ENCODE results near the gene HYAL3. TPM values are rescaled to one million over a fixed set of nuclear protein-coding genes. Genes with fewer than 3 reads are reported as not detected.
A peak's percentile ranks its signal among the peaks of the same experiment; 100 is the strongest.

The HYAL3 gene
- total RNA-seq, 1 donor from 2014 or later = not detected

DNA sequence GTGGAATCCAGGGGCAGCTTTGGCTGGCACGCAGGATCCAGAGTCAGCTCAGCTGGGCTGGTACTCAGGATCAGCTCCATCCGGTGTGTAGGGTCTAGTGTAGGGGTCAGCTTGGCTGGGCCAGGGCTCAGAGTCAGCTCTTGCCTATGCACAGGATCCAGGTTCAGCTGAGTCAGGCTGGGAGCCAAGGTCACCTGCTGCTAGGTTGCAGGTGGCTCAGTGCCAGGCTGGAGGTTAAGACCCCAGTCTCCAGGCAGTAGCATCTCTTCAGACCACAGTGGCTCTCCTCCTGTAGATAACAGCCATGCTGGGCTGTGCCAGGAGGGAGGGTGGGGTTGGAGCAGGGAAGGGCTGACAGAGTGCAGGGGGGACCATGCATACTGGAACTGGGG lies 1.8 kb downstream of the HYAL3 start:
- no peak for DNase-seq (ENCODE audit: low spot score in 2 of 2)
- TF ChIP-seq, protein P1, sequence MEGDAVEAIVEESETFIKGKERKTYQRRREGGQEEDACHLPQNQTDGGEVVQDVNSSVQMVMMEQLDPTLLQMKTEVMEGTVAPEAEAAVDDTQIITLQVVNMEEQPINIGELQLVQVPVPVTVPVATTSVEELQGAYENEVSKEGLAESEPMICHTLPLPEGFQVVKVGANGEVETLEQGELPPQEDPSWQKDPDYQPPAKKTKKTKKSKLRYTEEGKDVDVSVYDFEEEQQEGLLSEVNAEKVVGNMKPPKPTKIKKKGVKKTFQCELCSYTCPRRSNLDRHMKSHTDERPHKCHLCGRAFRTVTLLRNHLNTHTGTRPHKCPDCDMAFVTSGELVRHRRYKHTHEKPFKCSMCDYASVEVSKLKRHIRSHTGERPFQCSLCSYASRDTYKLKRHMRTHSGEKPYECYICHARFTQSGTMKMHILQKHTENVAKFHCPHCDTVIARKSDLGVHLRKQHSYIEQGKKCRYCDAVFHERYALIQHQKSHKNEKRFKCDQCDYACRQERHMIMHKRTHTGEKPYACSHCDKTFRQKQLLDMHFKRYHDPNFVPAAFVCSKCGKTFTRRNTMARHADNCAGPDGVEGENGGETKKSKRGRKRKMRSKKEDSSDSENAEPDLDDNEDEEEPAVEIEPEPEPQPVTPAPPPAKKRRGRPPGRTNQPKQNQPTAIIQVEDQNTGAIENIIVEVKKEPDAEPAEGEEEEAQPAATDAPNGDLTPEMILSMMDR (IDR thresholded peaks at IDR 0.05) = no peak
- peaks cover 13 to 29% of the 10 kb centered on the region in 2 donors for H3K4me1 ChIP-seq
- intact Hi-C loops (cut with DNase I) = no loop called here
- peak overlapping the region in 1 of 2 donors; percentile 91 for H3K27ac ChIP-seq
- H3K4me3 ChIP-seq = no peak overlapping the region
- H3K27me3 ChIP-seq = no peaks in the 10 kb centered on the region
- H3K9me3 ChIP-seq = no peaks in the 10 kb centered on the region
- peaks cover 0 to 10% of the 10 kb centered on the region in 2 donors for H3K36me3 ChIP-seq

DNA sequence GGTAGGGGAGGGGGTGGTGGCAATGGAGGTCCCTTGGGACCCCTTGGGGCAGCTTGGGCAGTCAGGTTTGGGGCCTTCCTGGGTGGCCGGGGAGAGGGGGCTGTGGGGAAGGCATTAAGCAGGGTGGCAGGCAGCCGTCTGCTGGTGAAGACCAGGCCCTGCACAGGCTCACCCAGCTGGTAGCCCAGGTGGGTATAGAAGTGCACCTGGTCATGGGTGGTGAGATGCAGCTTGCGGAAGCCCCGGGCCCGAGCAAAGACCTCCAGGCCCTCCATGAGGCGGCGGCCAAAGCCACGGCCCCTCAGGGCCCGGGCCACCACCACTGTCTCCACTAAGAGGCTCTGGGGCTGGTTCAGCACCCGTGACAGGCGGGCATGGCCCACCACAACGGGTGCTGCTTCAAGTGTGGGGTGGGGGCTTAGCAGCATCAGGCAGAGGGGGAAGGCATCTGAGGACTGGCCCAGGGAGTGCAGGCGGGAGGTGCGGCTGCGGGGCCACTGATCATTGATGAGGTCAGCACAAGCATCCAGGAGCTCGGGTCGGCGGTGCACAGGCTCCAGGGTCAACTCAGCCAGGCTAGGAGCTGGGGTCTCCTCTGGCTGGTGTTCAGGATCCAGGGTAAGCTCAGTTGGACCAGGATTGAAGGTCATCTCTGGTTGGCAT lies 2.4 kb downstream of the HYAL3 start:
- H3K4me3 ChIP-seq = no peak overlapping the region
- H3K27me3 ChIP-seq = no peaks in the 10 kb centered on the region
- no peak overlapping the region for H3K27ac ChIP-seq
- no peaks in the 10 kb centered on the region for H3K9me3 ChIP-seq
- no peak for DNase-seq (ENCODE audit: low spot score in 2 of 2)
- peaks cover 13 to 29% of the 10 kb centered on the region in 2 donors for H3K4me1 ChIP-seq
- intact Hi-C loops (cut with DNase I) = no loop called here
- H3K36me3 ChIP-seq = peaks cover 0 to 10% of the 10 kb centered on the region in 2 donors
- TF ChIP-seq, protein P1 (IDR thresholded peaks at IDR 0.05) = no peak

DNA sequence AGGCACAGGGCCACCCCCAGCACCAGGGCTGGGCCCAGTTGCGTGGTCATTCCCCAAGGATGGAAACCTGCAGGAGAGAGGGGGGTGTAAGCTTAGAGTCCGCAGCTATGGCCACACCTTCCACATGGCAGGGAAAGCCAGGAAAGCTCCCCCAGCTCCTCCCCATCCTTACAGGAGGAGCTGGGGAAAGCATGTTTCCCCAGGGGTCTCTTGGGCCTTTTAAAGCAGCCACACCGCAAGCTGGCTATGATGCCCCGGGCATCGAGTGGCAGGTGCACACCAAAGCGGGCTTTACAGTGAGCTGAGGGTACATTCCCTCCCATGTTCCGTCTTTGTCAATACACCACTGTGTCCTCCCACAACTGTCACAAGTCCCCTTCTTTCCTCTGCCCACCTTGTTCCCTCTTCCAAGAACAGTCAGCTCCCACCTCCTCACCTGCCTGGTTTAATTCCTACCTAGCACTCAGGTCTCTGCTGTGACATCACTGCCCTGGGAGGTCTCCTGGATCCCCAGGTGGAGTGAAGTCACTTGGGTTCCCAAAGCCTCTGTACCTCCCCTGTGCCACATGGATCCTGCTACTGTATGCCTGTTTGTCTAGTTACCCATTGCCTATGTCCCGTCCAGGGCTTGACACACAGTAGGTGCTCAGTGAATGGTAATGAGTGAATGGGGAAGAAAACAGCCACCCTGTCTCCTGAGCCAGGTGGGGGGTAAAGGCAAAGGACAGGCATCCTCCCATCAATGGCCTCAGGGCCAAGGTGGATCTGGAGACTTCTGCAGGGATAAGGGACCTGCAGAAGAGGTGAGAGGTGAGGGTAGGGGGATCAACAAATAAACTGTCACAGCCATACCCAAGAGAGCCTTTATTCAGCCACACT lies 3.4 kb downstream of the HYAL3 start:
- Histone ChIP-seq H3K4me1 (peaks cover 13 to 35% of the 10 kb centered on the region in 2 donors), H3K9me3 (no peaks in the 10 kb centered on the region), H3K27ac (no peak overlapping the region), H3K27me3 (no peaks in the 10 kb centered on the region), H3K4me3 (no peak overlapping the region), H3K36me3 (peaks cover 0 to 10% of the 10 kb centered on the region in 2 donors)
- DNase-seq (ENCODE audit: low spot score in 2 of 2) = no peak
- intact Hi-C loops (cut with DNase I) = no loop called here
- TF ChIP-seq, protein P1 (IDR thresholded peaks at IDR 0.05) = no peak

DNA sequence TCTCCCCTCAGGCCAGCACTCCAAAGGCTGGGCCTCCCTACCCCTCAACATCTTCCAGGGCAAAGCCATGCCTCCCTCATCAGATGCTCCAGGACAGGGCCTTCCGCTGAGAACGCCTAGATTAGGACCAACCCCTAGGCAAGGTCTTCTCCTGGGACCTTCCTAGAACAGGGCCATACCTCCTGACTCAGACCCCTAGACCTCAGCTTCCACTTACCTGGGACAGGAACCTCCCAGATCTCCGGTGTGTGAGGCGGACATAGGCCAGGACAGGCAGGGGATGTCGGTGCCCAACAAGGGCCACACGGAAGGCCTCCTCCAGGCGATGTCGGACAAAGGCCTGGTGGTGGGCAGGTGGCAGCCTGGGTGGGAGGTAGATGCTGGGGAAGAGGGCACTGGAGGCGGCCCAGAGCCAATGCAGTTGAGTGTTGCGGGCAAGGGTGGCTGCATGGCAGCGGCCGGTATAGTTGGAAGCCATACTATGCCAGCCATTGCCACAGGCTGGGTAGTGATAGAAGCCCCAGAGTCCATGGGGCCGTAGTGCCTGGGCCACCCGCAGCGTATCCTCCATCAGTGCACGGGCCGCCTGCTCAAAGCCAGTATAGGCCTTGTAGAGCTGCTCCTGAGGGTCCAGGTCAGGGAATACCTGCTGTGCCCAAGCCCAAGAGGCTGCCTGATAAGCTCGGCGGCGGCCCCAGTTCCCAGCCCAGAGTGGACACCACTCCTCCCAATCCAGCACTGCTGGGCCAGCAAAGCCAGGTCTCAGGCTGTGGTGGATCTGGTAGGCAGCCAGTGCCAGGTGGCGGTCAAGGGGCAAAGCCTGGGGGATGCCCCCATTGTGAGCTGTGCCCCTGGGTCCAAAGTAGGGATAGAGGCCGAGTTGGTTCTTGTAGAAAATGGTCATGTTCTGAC lies 4.5 kb downstream of the HYAL3 start:
- H3K4me1 ChIP-seq = peaks cover 6 to 32% of the 10 kb centered on the region in 2 donors
- H3K4me3 ChIP-seq = no peak overlapping the region

DNA sequence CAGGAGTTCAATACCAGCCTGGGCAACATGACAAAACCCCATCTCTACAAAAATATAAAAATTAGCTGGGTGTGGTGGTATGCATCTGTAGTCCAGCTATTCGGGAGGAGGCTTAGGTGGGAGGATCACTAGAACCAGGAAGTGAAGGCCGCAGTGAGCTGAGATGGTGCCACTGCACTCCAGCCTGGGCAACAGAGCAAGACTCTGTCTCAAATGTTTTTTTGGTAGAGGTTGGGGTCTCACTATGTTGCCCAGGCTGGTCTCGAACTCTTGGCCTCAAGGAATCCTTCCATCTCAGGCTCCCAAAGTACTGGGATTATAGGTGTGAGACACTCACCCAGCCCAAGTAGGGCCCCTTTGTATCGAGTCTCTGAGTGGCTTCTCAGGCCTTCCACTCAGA lies 5.1 kb downstream of the HYAL3 start:
- intact Hi-C loops (cut with DNase I) = no loop called here
- Histone ChIP-seq H3K27ac (peak overlapping the region in 1 of 2 donors; percentile 84), H3K9me3 (no peaks in the 10 kb centered on the region), H3K4me3 (no peak overlapping the region), H3K4me1 (peaks cover 6 to 32% of the 10 kb centered on the region in 2 donors), H3K36me3 (peaks cover 5 to 20% of the 10 kb centered on the region in 2 donors), H3K27me3 (no peaks in the 10 kb centered on the region)
- TF ChIP-seq, protein P1 (IDR thresholded peaks at IDR 0.05) = no peak
- no peak for DNase-seq (ENCODE audit: low spot score in 2 of 2)

More for the DNA sequence above, 4.5 kb downstream of the HYAL3 start:
- Histone ChIP-seq H3K36me3 (peaks cover 0 to 14% of the 10 kb centered on the region in 2 donors), H3K27me3 (no peaks in the 10 kb centered on the region), H3K9me3 (no peaks in the 10 kb centered on the region), H3K27ac (no peak overlapping the region)
- TF ChIP-seq, protein P1 (IDR thresholded peaks at IDR 0.05) = no peak
- DNase-seq (ENCODE audit: low spot score in 2 of 2) = no peak
- intact Hi-C loops (cut with DNase I) = no loop called here
